Bladder microvascular endothelial cell (primary cell): ENCODE data around the gene ENTPD8. TPM values are rescaled to one million over a fixed set of nuclear protein-coding genes. Genes with fewer than 3 reads are reported as not detected.

Source experiments
- total RNA-seq: library from RNA; depleted of rRNA; stranded (reverse); fragments of >200 nt; gene quantifications from 2 replicates; pipeline ENCODE4 v1.2.3, GENCODE V29; 2014

ENTPD8 gene
- total RNA-seq: 0.06 and 0.16 TPM in 2 replicates

GRCh38 chr9:137441289-137441934 is at the start of gene ENTPD8:
TSS of gene ENTPD8 (minus strand) at chr9:137441357. CDS start at chr9:137438285, 3,072 bp downstream.

GRCh38 chr9:137459152-137459600 is 18.0 kb upstream of the ENTPD8 start, which contains the start of gene NSMF:
TSS of gene NSMF (minus strand) at chr9:137459334. CDS start at chr9:137459102, 232 bp downstream.

GRCh38 chr9:137422604-137423513 is 18.3 kb downstream of the ENTPD8 start, which contains the start of the genes EXD3 and NOXA1:
TSS of gene EXD3 (minus strand) at chr9:137423162. CDS start at chr9:137395357, 27,805 bp downstream.
TSS of gene NOXA1 (plus strand) at chr9:137423393. CDS start at chr9:137423530, 137 bp downstream.

Other genes starting within 250 kb of the ENTPD8 start
- gene TPRN, start 240.6 kb downstream of the ENTPD8 start, total RNA-seq: 3.2 and 3.4 TPM in 2 replicates
- gene TMEM203, start 235.7 kb downstream of the ENTPD8 start, total RNA-seq: 17.2 and 23.9 TPM in 2 replicates
- gene NDOR1, start 235.7 kb downstream of the ENTPD8 start, total RNA-seq: 2.3 and 3.3 TPM in 2 replicates
- gene RNF208, start 219.1 kb downstream of the ENTPD8 start, total RNA-seq: 0.16 and 0.31 TPM in 2 replicates
- gene CYSRT1, start 216.2 kb downstream of the ENTPD8 start, total RNA-seq: 0.16 TPM in 1 of 2 replicates, not detected in the other
- not detected in 2 replicates for gene RNF224, start 213.9 kb downstream of the ENTPD8 start, total RNA-seq
- gene SLC34A3, start 210.5 kb downstream of the ENTPD8 start, total RNA-seq: not detected in 2 replicates
- gene TUBB4B, start 200.1 kb downstream of the ENTPD8 start, total RNA-seq: 196 and 202 TPM in 2 replicates
- not detected in 2 replicates for gene STPG3, start 190.1 kb downstream of the ENTPD8 start, total RNA-seq
- 63.6 and 66.1 TPM in 2 replicates for gene NELFB, start 186.0 kb downstream of the ENTPD8 start, total RNA-seq
- gene TOR4A, start 163.6 kb downstream of the ENTPD8 start, total RNA-seq: 14.9 and 27.1 TPM in 2 replicates
- gene NRARP, start 139.1 kb downstream of the ENTPD8 start, total RNA-seq: 28.1 and 30.0 TPM in 2 replicates
- 18.0 and 25.7 TPM in 2 replicates for gene EXD3, start 18.2 kb downstream of the ENTPD8 start, total RNA-seq
- gene NOXA1, start 18.0 kb downstream of the ENTPD8 start, total RNA-seq: 0.97 and 2.1 TPM in 2 replicates
- gene NSMF, start 18.0 kb upstream of the ENTPD8 start, total RNA-seq: 11.0 and 20.5 TPM in 2 replicates
- gene PNPLA7, start 109.0 kb upstream of the ENTPD8 start, total RNA-seq: 0.49 and 1.3 TPM in 2 replicates
- gene MRPL41, start 110.5 kb upstream of the ENTPD8 start, total RNA-seq: 48.6 and 66.5 TPM in 2 replicates
- gene DPH7, start 137.6 kb upstream of the ENTPD8 start, total RNA-seq: 17.2 and 28.9 TPM in 2 replicates
- gene ZMYND19, start 149.2 kb upstream of the ENTPD8 start, total RNA-seq: 14.7 and 15.0 TPM in 2 replicates
- 25.7 and 32.6 TPM in 2 replicates for gene ARRDC1, start 164.3 kb upstream of the ENTPD8 start, total RNA-seq
- gene EHMT1, start 177.6 kb upstream of the ENTPD8 start, total RNA-seq: 41.9 and 85.3 TPM in 2 replicates